K562 (cell line): Measurements from ENCODE around the gene KRTAP29-1. TPM values are rescaled to one million over a fixed set of nuclear protein-coding genes. Genes with fewer than 3 reads are reported as not detected.

Experiments
- ATAC-seq: fragments of 200-7000 bp; cut with Tn5 transposase; 3 replicates; pipeline ENCODE4 v1.9.1; 2020; ENCODE audit warnings: moderate library complexity
- BruUV-seq: library from RNA; stranded (reverse); fragments of 400-500 nt; replicated peaks from 2 replicates; lab custom pipeline; 2021; lab: Mats Ljungman, UMichigan
- CTCF ChIA-PET: fragments of 300-600 bp; formaldehyde crosslinking; extraction: SDS; loops from one replicate; lab custom pipeline; 2021; ENCODE audit warnings: low intra/inter-chr PET ratio; lab: Yijun Ruan, JAX
- POLR2A ChIA-PET: fragments of 300-600, 350-650 bp; sonication (Branson Sonifier 250); formaldehyde crosslinking; extraction: SDS; loops from one replicate; lab custom pipeline; 2021; ENCODE audit warnings: antibody characterized with exemption, inconsistent platforms; lab: Yijun Ruan, JAX
- DNase-seq, 4 experiments: peaks; one replicate each; pipeline versions ENCODE4 v3.0.0 to v3.0.0-alpha.2; 2011 to 2018; ENCODE audit warnings: low spot score in 3 of 4, mixed read lengths in 3 of 4; ENCODE audit errors: extremely low read depth in 1 of 4
- FAIRE-seq: peaks from 2 replicates; lab custom pipeline; 2011; peaks lifted over from hg19 to GRCh38; lab: Jason Lieb, UNC
- H2AFZ ChIP-seq: 2 replicates; pipeline ENCODE4 v1.6.0; 2011; ENCODE audit warnings: low read depth, low read length, control low read depth, inconsistent platforms
- H3K27ac ChIP-seq: fragments of 200-600 bp; 3 replicates; pipeline ENCODE4 v1.8.0; 2011; ENCODE audit warnings: low read depth, mild to moderate bottlenecking, control low read depth, inconsistent platforms, low read length, moderate library complexity, mixed read lengths; ENCODE audit errors: extremely low read depth
- H3K27me3 ChIP-seq, 2 experiments: fragments of 300-600 bp in 1 of 2; 2 replicates in 1 of 2; 3 replicates in 1 of 2; pipeline versions ENCODE4 v1.6.0 to v1.8.0; 2011; ENCODE audit warnings: inconsistent platforms in 2 of 2, low read length in 2 of 2, mild to moderate bottlenecking in 1 of 2, mixed read lengths in 1 of 2, moderate library complexity in 1 of 2; ENCODE audit not compliant: control insufficient read depth in 2 of 2, insufficient read depth in 2 of 2
- H3K36me3 ChIP-seq: fragments of 300-600 bp; 3 replicates; pipeline ENCODE4 v1.8.0; 2011; ENCODE audit warnings: mild to moderate bottlenecking, low read length, inconsistent platforms; ENCODE audit not compliant: control insufficient read depth, insufficient read depth
- H3K4me1 ChIP-seq, 2 experiments: fragments of 200-600 bp in 1 of 2; replicated peaks in 1 of 2; 2 replicates in 1 of 2; 3 replicates in 1 of 2; pipeline versions ENCODE4 v1.5.1 to v1.8.0; 2011; ENCODE audit warnings: inconsistent platforms in 2 of 2, low read length in 2 of 2, mild to moderate bottlenecking in 1 of 2, mixed read lengths in 1 of 2, moderate library complexity in 1 of 2; ENCODE audit not compliant: control insufficient read depth in 2 of 2, insufficient read depth in 2 of 2
- H3K4me2 ChIP-seq: 2 replicates; pipeline ENCODE4 v1.6.1; 2011; ENCODE audit warnings: low read length, control low read depth, inconsistent platforms, mixed read lengths; ENCODE audit not compliant: insufficient read depth
- H3K4me3 ChIP-seq: fragments of 200-600 bp; sonication (generic), shearing (Covaris generic); 2 replicates; pipeline ENCODE4 v1.5.1; 2016; ENCODE audit warnings: control low read depth, inconsistent platforms
- H3K79me2 ChIP-seq: fragments of 200-600 bp; 3 replicates; pipeline ENCODE4 v1.8.0; 2011; ENCODE audit warnings: low read length, inconsistent platforms; ENCODE audit not compliant: control insufficient read depth, insufficient read depth
- H3K9ac ChIP-seq, 2 experiments: 2 replicates each; pipeline versions ENCODE4 v1.6.0 to v1.6.1; 2011; ENCODE audit warnings: low read depth in 2 of 2, low read length in 2 of 2, control low read depth in 1 of 2, inconsistent platforms in 1 of 2, mild to moderate bottlenecking in 1 of 2, mixed read lengths in 1 of 2; ENCODE audit not compliant: insufficient read depth in 1 of 2
- H3K9me1 ChIP-seq: one replicate; pipeline ENCODE4 v1.6.0; 2011; ENCODE audit warnings: inconsistent platforms, mild to moderate bottlenecking, low read length, moderate library complexity; ENCODE audit not compliant: control insufficient read depth, insufficient read depth
- H3K9me3 ChIP-seq: replicated peaks from 2 replicates; pipeline ENCODE4 v1.5.1; 2011; ENCODE audit warnings: low read depth, low read length, inconsistent platforms; ENCODE audit not compliant: control insufficient read depth, insufficient read depth
- H4K20me1 ChIP-seq: replicated peaks from 2 replicates; pipeline ENCODE4 v1.6.1; 2011; ENCODE audit warnings: low read length, inconsistent platforms, mixed read lengths; ENCODE audit not compliant: control insufficient read depth, insufficient read depth
- FUS ChIP-seq: fragments of 200-400 bp; formaldehyde crosslinking; optimal IDR thresholded peaks from 2 replicates; pipeline ENCODE3; 2017; ENCODE audit warnings: low read depth, low read length
- IFI16 ChIP-seq: fragments of 250-450 bp; sonication (Bioruptor Pico); IDR thresholded peaks from 2 replicates; pipeline ENCODE4 v2.1.2; 2022; ENCODE audit warnings: mild to moderate bottlenecking, inconsistent platforms
- KAT8 ChIP-seq: fragments of 450-650 bp; IDR thresholded peaks from 2 replicates; pipeline ENCODE4 v1.6.1; 2016; ENCODE audit warnings: low read depth, mild to moderate bottlenecking
- RAD51 ChIP-seq: fragments of 450-650 bp; IDR thresholded peaks from 2 replicates; pipeline ENCODE4 v1.7.1; 2016; ENCODE audit warnings: low read depth, mild to moderate bottlenecking, borderline replicate concordance
- RFX7 ChIP-seq: fragments of 250-450 bp; sonication (Bioruptor Pico); IDR thresholded peaks from 2 replicates; pipeline ENCODE4 v1.5.1; 2021; ENCODE audit warnings: mild to moderate bottlenecking
- SMAD2 ChIP-seq: fragments of 150-350 bp; IDR thresholded peaks from 2 replicates; pipeline ENCODE4 v1.6.1; 2014; ENCODE audit warnings: low read depth, mild to moderate bottlenecking, low read length
- SMAD3 ChIP-seq: fragments of 450-650 bp; formaldehyde crosslinking; conservative IDR thresholded peaks from 2 replicates; pipeline ENCODE4 v1.4.0; 2020; ENCODE audit warnings: mild to moderate bottlenecking
- SP1 ChIP-seq: sonication (generic); formaldehyde crosslinking; IDR thresholded peaks from 2 replicates; pipeline ENCODE4 v1.8.1; 2022; ENCODE audit warnings: mild to moderate bottlenecking, missing genetic modification reagents
- SREBF2 ChIP-seq: sonication (generic); formaldehyde crosslinking; IDR thresholded peaks from 2 replicates; pipeline ENCODE4 v1.4.0; 2020; ENCODE audit warnings: mild to moderate bottlenecking, missing genetic modification reagents
- TAL1 ChIP-seq: fragments of 450-650 bp; IDR thresholded peaks from 2 replicates; pipeline ENCODE4 v1.6.1; 2016; ENCODE audit warnings: mild to moderate bottlenecking
- ZC3H8 ChIP-seq: fragments of 450-650 bp; IDR thresholded peaks from 2 replicates; pipeline ENCODE4 v1.6.1; 2017
- ZEB2 ChIP-seq: fragments of 450-650 bp; IDR thresholded peaks from 2 replicates; pipeline ENCODE4 v1.6.1; 2016
- ZNF184 ChIP-seq: sonication (generic); formaldehyde crosslinking; IDR thresholded peaks from 2 replicates; pipeline ENCODE4 v1.5.0; 2020; ENCODE audit warnings: missing genetic modification reagents
- WGBS: fragments of 100-300 bp; shearing (Covaris generic); methylation state at CpG from one replicate; pipeline ENCODE4 v1.1.6; 2016; ENCODE audit warnings: low coverage, mixed read lengths; ENCODE audit not compliant: insufficient coverage; ENCODE audit errors: missing lambda C conversion rate; 5-methylcytosine and 5-hydroxymethylcytosine counted together
- in situ Hi-C: fragments of 300-500 bp; cut with MboI; formaldehyde crosslinking; loops from 4 replicates; pipeline ENCODE4 v1.15.0; 2018; ENCODE audit warnings: inconsistent platforms, mixed read lengths
- intact Hi-C: fragments of 100-400 bp; cut with micrococcal nuclease; formaldehyde crosslinking; loops from 2 replicates; pipeline ENCODE4 v1.14.2; 2022
- polyA plus RNA-seq, 8 experiments: library from polyadenylated mRNA; depleted of rRNA in 4 of 8; stranded (reverse) in 5 of 8; unstranded in 3 of 8; fragments of >200 nt; fragmentation: Nextera tagmentation in 2 of 8; fragmentation: Illumina TruSeq in 1 of 8; extraction: Ambion mirVana in 2 of 8; extraction: Trizol in 1 of 8; gene quantifications; 2 replicates each; pipeline versions ENCODE4 v1.2.1 to v1.2.3, GENCODE V29; 2011 to 2014; ENCODE audit warnings: inconsistent platforms in 1 of 8, missing spikeins in 1 of 8
- total RNA-seq, 7 experiments: library from RNA; depleted of rRNA in 6 of 7; stranded (reverse); fragments of >200 nt in 6 of 7; fragmentation: Illumina TruSeq in 2 of 7; extraction: Trizol in 2 of 7; gene quantifications; 2 replicates each; pipeline versions ENCODE4 v1.2.1 to v1.2.3, GENCODE V29; 2011 to 2021; ENCODE audit warnings: low replicate concordance in 1 of 7
- TF ChIP-seq, protein P1 (sequence below): sonication (generic); formaldehyde crosslinking; IDR thresholded peaks from 2 replicates; pipeline ENCODE4 v1.8.1; 2022; ENCODE audit warnings: missing genetic modification reagents
- TF ChIP-seq, protein P2 (sequence below): fragments of 450-650 bp; IDR thresholded peaks from 2 replicates; pipeline ENCODE4 v1.6.1; 2016; ENCODE audit warnings: borderline replicate concordance
- TF ChIP-seq, protein P3 (sequence below): sonication (generic); formaldehyde crosslinking; IDR thresholded peaks from 2 replicates; pipeline ENCODE4 v1.8.0; 2022; ENCODE audit warnings: missing genetic modification reagents, mild to moderate bottlenecking, borderline replicate concordance

Gene KRTAP29-1
- total and polyA plus RNA-seq, 9 of the 15 experiments (the other 6 are each of a cell fraction or from before 2014, with no cell fraction given), result not detected

DNA sequence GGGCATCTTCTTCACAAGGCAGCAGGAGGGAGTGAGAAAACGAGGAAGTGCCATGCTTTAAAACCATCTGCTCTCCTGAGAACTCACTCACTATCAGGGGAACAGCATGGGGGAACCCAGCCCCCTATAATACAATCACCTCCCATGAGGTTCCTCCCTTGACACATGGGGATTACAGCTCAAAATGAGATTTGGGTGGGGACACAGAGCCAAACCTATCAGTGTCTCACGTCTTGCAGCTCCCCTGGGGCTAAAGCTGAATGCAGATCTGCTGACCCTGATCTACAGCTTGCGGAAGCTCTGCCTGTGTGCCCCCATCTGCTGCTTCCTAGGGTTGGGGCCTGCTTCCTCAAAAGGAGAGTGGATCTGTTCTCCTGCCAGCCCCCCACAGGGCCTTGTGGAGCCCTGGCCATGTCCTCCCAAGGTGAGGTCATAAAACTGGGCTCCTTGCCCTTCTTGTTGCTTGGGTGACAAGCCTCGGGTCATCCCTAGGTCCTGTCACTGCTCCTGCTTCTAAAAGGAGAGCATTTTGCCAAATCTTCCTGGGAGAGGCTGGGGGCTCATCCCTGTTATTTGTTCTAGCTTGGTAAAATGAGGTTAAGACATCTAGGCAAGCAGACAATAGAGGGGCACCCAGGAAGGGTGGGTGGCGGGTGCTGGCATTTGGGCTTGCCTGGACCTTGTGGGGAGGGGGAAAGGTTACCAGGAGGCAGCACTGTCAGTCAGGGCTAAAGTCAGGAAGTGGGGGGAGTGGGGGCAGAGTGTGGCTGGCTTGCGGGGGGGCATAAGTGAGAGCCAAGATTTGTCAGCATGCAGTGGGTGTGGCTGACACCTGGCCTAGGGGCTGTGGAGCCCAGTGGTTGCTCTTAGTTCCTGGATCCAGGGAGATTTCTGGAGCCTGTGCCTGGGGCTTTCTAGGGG lies 32.0 kb upstream of the KRTAP29-1 start:
- FAIRE-seq, result no peak
- TF ChIP-seq SP1 (CRISPR knock-in tag) (no peak), TAL1 (no peak), KAT8 (no peak), RFX7 (CRISPR knock-in tag) (no peak), ZEB2 (no peak), RAD51 (no peak), ZC3H8 (no peak), SMAD3 (no peak), ZNF184 (no peak), IFI16 (CRISPR knock-in tag) (no peak), FUS (no peak), SREBF2 (CRISPR knock-in tag) (no peak), SMAD2 (no peak)
- TF ChIP-seq, protein P1, sequence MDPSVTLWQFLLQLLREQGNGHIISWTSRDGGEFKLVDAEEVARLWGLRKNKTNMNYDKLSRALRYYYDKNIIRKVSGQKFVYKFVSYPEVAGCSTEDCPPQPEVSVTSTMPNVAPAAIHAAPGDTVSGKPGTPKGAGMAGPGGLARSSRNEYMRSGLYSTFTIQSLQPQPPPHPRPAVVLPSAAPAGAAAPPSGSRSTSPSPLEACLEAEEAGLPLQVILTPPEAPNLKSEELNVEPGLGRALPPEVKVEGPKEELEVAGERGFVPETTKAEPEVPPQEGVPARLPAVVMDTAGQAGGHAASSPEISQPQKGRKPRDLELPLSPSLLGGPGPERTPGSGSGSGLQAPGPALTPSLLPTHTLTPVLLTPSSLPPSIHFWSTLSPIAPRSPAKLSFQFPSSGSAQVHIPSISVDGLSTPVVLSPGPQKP (CRISPR knock-in tag), result no peak
- TF ChIP-seq, protein P2, sequence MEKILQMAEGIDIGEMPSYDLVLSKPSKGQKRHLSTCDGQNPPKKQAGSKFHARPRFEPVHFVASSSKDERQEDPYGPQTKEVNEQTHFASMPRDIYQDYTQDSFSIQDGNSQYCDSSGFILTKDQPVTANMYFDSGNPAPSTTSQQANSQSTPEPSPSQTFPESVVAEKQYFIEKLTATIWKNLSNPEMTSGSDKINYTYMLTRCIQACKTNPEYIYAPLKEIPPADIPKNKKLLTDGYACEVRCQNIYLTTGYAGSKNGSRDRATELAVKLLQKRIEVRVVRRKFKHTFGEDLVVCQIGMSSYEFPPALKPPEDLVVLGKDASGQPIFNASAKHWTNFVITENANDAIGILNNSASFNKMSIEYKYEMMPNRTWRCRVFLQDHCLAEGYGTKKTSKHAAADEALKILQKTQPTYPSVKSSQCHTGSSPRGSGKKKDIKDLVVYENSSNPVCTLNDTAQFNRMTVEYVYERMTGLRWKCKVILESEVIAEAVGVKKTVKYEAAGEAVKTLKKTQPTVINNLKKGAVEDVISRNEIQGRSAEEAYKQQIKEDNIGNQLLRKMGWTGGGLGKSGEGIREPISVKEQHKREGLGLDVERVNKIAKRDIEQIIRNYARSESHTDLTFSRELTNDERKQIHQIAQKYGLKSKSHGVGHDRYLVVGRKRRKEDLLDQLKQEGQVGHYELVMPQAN, result no peak
- TF ChIP-seq, protein P3, sequence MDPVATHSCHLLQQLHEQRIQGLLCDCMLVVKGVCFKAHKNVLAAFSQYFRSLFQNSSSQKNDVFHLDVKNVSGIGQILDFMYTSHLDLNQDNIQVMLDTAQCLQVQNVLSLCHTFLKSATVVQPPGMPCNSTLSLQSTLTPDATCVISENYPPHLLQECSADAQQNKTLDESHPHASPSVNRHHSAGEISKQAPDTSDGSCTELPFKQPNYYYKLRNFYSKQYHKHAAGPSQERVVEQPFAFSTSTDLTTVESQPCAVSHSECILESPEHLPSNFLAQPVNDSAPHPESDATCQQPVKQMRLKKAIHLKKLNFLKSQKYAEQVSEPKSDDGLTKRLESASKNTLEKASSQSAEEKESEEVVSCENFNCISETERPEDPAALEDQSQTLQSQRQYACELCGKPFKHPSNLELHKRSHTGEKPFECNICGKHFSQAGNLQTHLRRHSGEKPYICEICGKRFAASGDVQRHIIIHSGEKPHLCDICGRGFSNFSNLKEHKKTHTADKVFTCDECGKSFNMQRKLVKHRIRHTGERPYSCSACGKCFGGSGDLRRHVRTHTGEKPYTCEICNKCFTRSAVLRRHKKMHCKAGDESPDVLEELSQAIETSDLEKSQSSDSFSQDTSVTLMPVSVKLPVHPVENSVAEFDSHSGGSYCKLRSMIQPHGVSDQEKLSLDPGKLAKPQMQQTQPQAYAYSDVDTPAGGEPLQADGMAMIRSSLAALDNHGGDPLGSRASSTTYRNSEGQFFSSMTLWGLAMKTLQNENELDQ, result no peak

More for the DNA sequence above, 32.0 kb upstream of the KRTAP29-1 start:
- H4K20me1 ChIP-seq, result no peaks in the 10 kb centered on the region
- no peaks in the 10 kb centered on the region for H3K79me2 ChIP-seq
- peaks cover 0 to 12% of the 10 kb centered on the region in 2 experiments; a peak in 1 of 5 replicates for H3K27me3 ChIP-seq
- 3% methylated on average over 5 of the region's 6 CpGs for WGBS
- no peak overlapping the region for H3K4me3 ChIP-seq
- in situ Hi-C loops (no loop called here), intact Hi-C loops (no loop called here)
- H3K36me3 ChIP-seq, result no peaks in the 10 kb centered on the region
- no peaks in the 10 kb centered on the region for H3K9me1 ChIP-seq
- no TSS peak for BruUV-seq
- H3K9ac ChIP-seq, result no peak overlapping the region
- no peaks in the 10 kb centered on the region for H3K9me3 ChIP-seq
- H3K4me2 ChIP-seq, result no peak overlapping the region
- H2AFZ ChIP-seq, result no peak overlapping the region
- no peak overlapping the region for H3K27ac ChIP-seq
- no peak for ATAC-seq
- CTCF ChIA-PET, result no interaction called here
- no peaks in the 10 kb centered on the region for H3K4me1 ChIP-seq
- no peak for DNase-seq
- POLR2A ChIA-PET, result interaction anchor here (0.7 kb wide), 1 partner anchor 207 kb away, joined by 3 read pairs; no protein-coding TSS in a partner anchor
